Esophagus squamous epithelium (tissue), 4 donors: ENCODE data around the gene NF2.

Experiments used
- POLR2A ChIP-seq, 4 donors: fragments of 450-650 bp; IDR thresholded peaks; one replicate each; pipeline ENCODE4 v1.6.1; 2017; ENCODE audit warnings: antibody characterized with exemption in 4 of 4, mild to moderate bottlenecking in 4 of 4, moderate library complexity in 3 of 4
- TF ChIP-seq, protein P1 (sequence below), 6 experiments: fragments of 450-650 bp in 4 of 6; fragments of 200-600 bp in 2 of 6; sonication (generic) in 2 of 6; IDR thresholded peaks; one replicate each; pipeline ENCODE4 v1.5.1; 2016 to 2019; ENCODE audit warnings: antibody characterized with exemption in 6 of 6, mild to moderate bottlenecking in 4 of 6, moderate library complexity in 4 of 6

DNA sequence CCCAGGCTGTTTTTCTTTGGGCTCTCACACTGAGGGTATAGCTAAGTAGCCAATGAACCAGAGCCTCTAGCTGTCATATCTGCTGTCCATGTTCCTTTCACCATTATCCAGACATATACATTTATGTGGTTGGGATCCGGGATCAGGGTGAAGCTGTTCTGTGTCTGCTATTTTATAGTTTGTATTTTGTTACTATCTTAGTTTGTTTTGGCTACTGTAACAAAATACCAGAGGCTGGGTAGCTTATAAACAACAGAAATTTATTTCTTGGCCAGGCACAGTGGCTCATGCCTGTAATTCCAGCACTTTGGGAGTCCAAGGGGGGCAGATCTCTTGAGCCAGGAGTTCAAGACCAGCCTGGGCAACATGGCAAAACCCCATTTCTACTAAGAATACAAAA lies 75.9 kb downstream of the NF2 start:
- TF ChIP-seq POLR2A (IDR thresholded peaks at IDR 0.05), result no peak
- TF ChIP-seq, protein P1, sequence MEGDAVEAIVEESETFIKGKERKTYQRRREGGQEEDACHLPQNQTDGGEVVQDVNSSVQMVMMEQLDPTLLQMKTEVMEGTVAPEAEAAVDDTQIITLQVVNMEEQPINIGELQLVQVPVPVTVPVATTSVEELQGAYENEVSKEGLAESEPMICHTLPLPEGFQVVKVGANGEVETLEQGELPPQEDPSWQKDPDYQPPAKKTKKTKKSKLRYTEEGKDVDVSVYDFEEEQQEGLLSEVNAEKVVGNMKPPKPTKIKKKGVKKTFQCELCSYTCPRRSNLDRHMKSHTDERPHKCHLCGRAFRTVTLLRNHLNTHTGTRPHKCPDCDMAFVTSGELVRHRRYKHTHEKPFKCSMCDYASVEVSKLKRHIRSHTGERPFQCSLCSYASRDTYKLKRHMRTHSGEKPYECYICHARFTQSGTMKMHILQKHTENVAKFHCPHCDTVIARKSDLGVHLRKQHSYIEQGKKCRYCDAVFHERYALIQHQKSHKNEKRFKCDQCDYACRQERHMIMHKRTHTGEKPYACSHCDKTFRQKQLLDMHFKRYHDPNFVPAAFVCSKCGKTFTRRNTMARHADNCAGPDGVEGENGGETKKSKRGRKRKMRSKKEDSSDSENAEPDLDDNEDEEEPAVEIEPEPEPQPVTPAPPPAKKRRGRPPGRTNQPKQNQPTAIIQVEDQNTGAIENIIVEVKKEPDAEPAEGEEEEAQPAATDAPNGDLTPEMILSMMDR (IDR thresholded peaks at IDR 0.05), result no peak
